H9 (cell line): ENCODE measurements around the gene PIP4K2A. TPM values are rescaled to one million over a fixed set of nuclear protein-coding genes. Genes with fewer than 3 reads are reported as not detected.

Experiments used
- DNase-seq: peaks from one replicate; pipeline ENCODE4 v3.0.0-alpha.2; 2017
- H2AFZ ChIP-seq: one replicate; pipeline ENCODE4 v1.6.1; 2013; ENCODE audit warnings: mild to moderate bottlenecking, low read length, control low read depth, moderate library complexity
- H2AK5ac ChIP-seq: 2 replicates; pipeline ENCODE4 v1.6.1; 2013; ENCODE audit warnings: low read length, control low read depth, mixed read lengths; ENCODE audit not compliant: insufficient read length
- H2BK120ac ChIP-seq: one replicate; pipeline ENCODE4 v1.6.1; 2013; ENCODE audit warnings: low read depth, mild to moderate bottlenecking, low read length, control low read depth, inconsistent platforms; ENCODE audit not compliant: poor library complexity, severe bottlenecking
- H2BK12ac ChIP-seq: 2 replicates; pipeline ENCODE4 v1.6.1; 2013; ENCODE audit warnings: low read length, control low read depth, mixed read lengths, low read depth; ENCODE audit not compliant: insufficient read length
- H2BK15ac ChIP-seq: 2 replicates; pipeline ENCODE4 v1.6.1; 2013; ENCODE audit warnings: low read depth, low read length, control low read depth
- H2BK20ac ChIP-seq: one replicate; pipeline ENCODE4 v1.6.1; 2013; ENCODE audit warnings: low read depth, mild to moderate bottlenecking, low read length, control low read depth, inconsistent platforms; ENCODE audit not compliant: poor library complexity, severe bottlenecking
- H2BK5ac ChIP-seq: 2 replicates; pipeline ENCODE4 v1.6.1; 2013; ENCODE audit warnings: low read length, control low read depth, mixed read lengths; ENCODE audit not compliant: insufficient read length
- H3K14ac ChIP-seq: 2 replicates; pipeline ENCODE4 v1.6.1; 2013; ENCODE audit warnings: low read length, control low read depth; ENCODE audit not compliant: insufficient read depth
- H3K18ac ChIP-seq: 2 replicates; pipeline ENCODE4 v1.6.1; 2013; ENCODE audit warnings: low read depth, mild to moderate bottlenecking, mixed read lengths, low read length, control low read depth; ENCODE audit not compliant: insufficient read length
- H3K23ac ChIP-seq: 2 replicates; pipeline ENCODE4 v1.6.1; 2013; ENCODE audit warnings: low read length, control low read depth, mixed read lengths, low read depth; ENCODE audit not compliant: insufficient read length
- H3K23me2 ChIP-seq: 2 replicates; pipeline ENCODE4 v1.6.1; 2013; ENCODE audit warnings: low read depth, mild to moderate bottlenecking, mixed read lengths, low read length, control low read depth; ENCODE audit not compliant: insufficient read length, poor library complexity, severe bottlenecking
- H3K27ac ChIP-seq: 2 replicates; pipeline ENCODE4 v1.5.1; 2013; ENCODE audit warnings: low read length, control low read depth, mixed read lengths, low read depth; ENCODE audit not compliant: insufficient read length
- H3K27me3 ChIP-seq: 2 replicates; pipeline ENCODE4 v1.6.1; 2013; ENCODE audit warnings: low read length, control low read depth, inconsistent platforms; ENCODE audit not compliant: insufficient read depth
- H3K4ac ChIP-seq: 2 replicates; pipeline ENCODE4 v1.6.1; 2013; ENCODE audit warnings: low read depth, mild to moderate bottlenecking, control low read depth, inconsistent platforms, low read length, moderate library complexity
- H3K4me1 ChIP-seq: 2 replicates; pipeline ENCODE4 v1.6.1; 2013; ENCODE audit warnings: low read length, control low read depth, inconsistent platforms; ENCODE audit not compliant: insufficient read depth
- H3K4me2 ChIP-seq: 2 replicates; pipeline ENCODE4 v1.6.1; 2013; ENCODE audit warnings: low read length, control low read depth, mixed read lengths; ENCODE audit not compliant: insufficient read length, insufficient read depth
- H3K56ac ChIP-seq: 2 replicates; pipeline ENCODE4 v1.6.1; 2013; ENCODE audit warnings: low read depth, mild to moderate bottlenecking, mixed read lengths, low read length, control low read depth; ENCODE audit not compliant: insufficient read length
- H3K79me1 ChIP-seq: 2 replicates; pipeline ENCODE4 v1.6.1; 2013; ENCODE audit warnings: low read depth, mild to moderate bottlenecking, moderate library complexity, low read length, control low read depth, inconsistent platforms; ENCODE audit not compliant: insufficient read depth, poor library complexity, severe bottlenecking
- H3K79me2 ChIP-seq: 2 replicates; pipeline ENCODE4 v1.6.1; 2013; ENCODE audit warnings: low read length, control low read depth, inconsistent platforms; ENCODE audit not compliant: insufficient read depth
- H3K9ac ChIP-seq: 2 replicates; pipeline ENCODE4 v1.6.1; 2013; ENCODE audit warnings: low read length, control low read depth, mixed read lengths; ENCODE audit not compliant: insufficient read length; ENCODE audit errors: extremely low read depth
- H3K9me3 ChIP-seq: one replicate; pipeline ENCODE4 v1.6.1; 2013; ENCODE audit warnings: low read depth, low read length, inconsistent platforms; ENCODE audit not compliant: control insufficient read depth
- H3T11ph ChIP-seq: one replicate; pipeline ENCODE4 v1.6.1; 2013; ENCODE audit warnings: mild to moderate bottlenecking, low read length, control low read depth, inconsistent platforms
- H4K20me1 ChIP-seq: one replicate; pipeline ENCODE4 v1.6.1; 2013; ENCODE audit not compliant: control insufficient read depth, insufficient read length, insufficient read depth
- H4K5ac ChIP-seq: 2 replicates; pipeline ENCODE4 v1.6.1; 2013; ENCODE audit warnings: low read depth, mild to moderate bottlenecking, mixed read lengths, low read length, control low read depth; ENCODE audit not compliant: insufficient read length
- H4K8ac ChIP-seq: replicated peaks from 2 replicates; pipeline ENCODE4 v1.6.1; 2013; ENCODE audit warnings: low read length, control low read depth, mixed read lengths, low read depth; ENCODE audit not compliant: insufficient read length
- H4K91ac ChIP-seq: 2 replicates; pipeline ENCODE4 v1.6.1; 2013; ENCODE audit warnings: low read depth, mild to moderate bottlenecking, moderate library complexity, mixed read lengths, low read length, control low read depth; ENCODE audit not compliant: insufficient read length
- H3K27ac Mint-ChIP-seq, 3 experiments: 2 replicates in 2 of 3; 3 replicates in 1 of 3; pipeline ENCODE4 v1.8.0; 2020 to 2021; ENCODE audit warnings: mixed read lengths in 3 of 3, mild to moderate bottlenecking in 1 of 3, moderate library complexity in 1 of 3
- H3K27me3 Mint-ChIP-seq: 2 replicates; pipeline ENCODE4 v1.8.0; 2021; ENCODE audit warnings: low read depth, mild to moderate bottlenecking, moderate library complexity, mixed read lengths
- H3K36me3 Mint-ChIP-seq, 3 experiments: 2 replicates in 2 of 3; 3 replicates in 1 of 3; pipeline ENCODE4 v1.8.0; 2020 to 2021; ENCODE audit warnings: low read depth in 3 of 3, mixed read lengths in 3 of 3; ENCODE audit not compliant: insufficient read depth in 1 of 3
- H3K4me1 Mint-ChIP-seq, 2 experiments: 2 replicates each; pipeline ENCODE4 v1.8.0; 2020; ENCODE audit warnings: mixed read lengths in 2 of 2
- H3K4me3 Mint-ChIP-seq, 2 experiments: 2 replicates in 1 of 2; 3 replicates in 1 of 2; pipeline ENCODE4 v1.8.0; 2020 to 2021; ENCODE audit warnings: mild to moderate bottlenecking in 2 of 2, mixed read lengths in 2 of 2, moderate library complexity in 1 of 2
- H3K9me3 Mint-ChIP-seq, 2 experiments: 2 replicates in 1 of 2; 3 replicates in 1 of 2; pipeline ENCODE4 v1.8.0; 2020; ENCODE audit warnings: mild to moderate bottlenecking in 2 of 2, mixed read lengths in 2 of 2, moderate library complexity in 1 of 2
- CTCF ChIP-seq: fragments of 200-600 bp; sonication (generic); conservative IDR thresholded peaks from 3 replicates; pipeline ENCODE4 v1.8.0; 2021; ENCODE audit warnings: antibody characterized with exemption, mild to moderate bottlenecking
- WGBS: extraction: QIAGEN DNeasy Blood & Tissue Kit; methylation state at CpG from one replicate; pipeline ENCODE4 v1.1.7; 2013; ENCODE audit warnings: missing lambda C conversion rate, low lambda C conversion rate, mixed read lengths; ENCODE audit not compliant: insufficient read length; ENCODE audit errors: extremely low coverage; 5-methylcytosine and 5-hydroxymethylcytosine counted together
- total RNA-seq: library from RNA; stranded (reverse); gene quantifications from 2 replicates; pipeline ENCODE4 v1.2.1, GENCODE V29; 2021

The PIP4K2A gene
- total RNA-seq, 1 experiment from 2014 or later, result 33.6 TPM

- Histone ChIP-seq H3K79me1 (peaks cover 2% of the 10 kb centered on the region), H3K79me2 (peaks cover 15% of the 10 kb centered on the region), H3K23me2 (peaks cover 12% of the 10 kb centered on the region), H3K9me3 (no peaks in the 10 kb centered on the region), H3K9ac (no peak overlapping the region), H3K27ac (no peak overlapping the region), H3K14ac (no peak overlapping the region), H3K23ac (no peak overlapping the region), H3K27me3 (no peaks in the 10 kb centered on the region; the same call in 1 of the 2 replicates), H3K4me1 (no peaks in the 10 kb centered on the region), H4K91ac (no peak overlapping the region), H3K56ac (no peak overlapping the region), H4K5ac (no peak overlapping the region), H2BK120ac (no peak overlapping the region), H3T11ph (no peak overlapping the region), H2AK5ac (no peak overlapping the region), H3K18ac (no peak overlapping the region), H2BK12ac (no peak overlapping the region), H4K8ac (no peak overlapping the region), H2AFZ (no peak overlapping the region), H2BK15ac (no peak overlapping the region), H2BK5ac (no peak overlapping the region), H3K4me2 (no peak overlapping the region), H4K20me1 (no peaks in the 10 kb centered on the region), H3K4ac (no peak overlapping the region), H2BK20ac (no peak overlapping the region)
- Mint-ChIP-seq H3K27ac (no peak overlapping the region), H3K9me3 (no peaks in the 10 kb centered on the region; a peak in 1 of 5 replicates), H3K36me3 (no peaks in the 10 kb centered on the region), H3K4me3 (peak overlapping the region; percentile 57 to 69), H3K27me3 (peaks cover 20% of the 10 kb centered on the region), H3K4me1 (peaks cover 25 to 27% of the 10 kb centered on the region in 2 experiments)
- WGBS, result no CpG with 5 or more reads among the region's 7 CpGs
- DNase-seq, result no peak
- no peak for TF ChIP-seq CTCF
These were observed 880 bp upstream of the PIP4K2A start for GRCh38 chr10:22715290-22715625.
